Activated CD8-positive, alpha-beta T cell treated with anti-CD3 and anti-CD28 coated beads, Interleukin-2, amount 10 ng/mL, durations not matched to agents 7 days and 5 days (primary cell): ENCODE data around the gene RPH3AL. TPM values are rescaled to one million over a fixed set of nuclear protein-coding genes. Genes with fewer than 3 reads are reported as not detected.
"Not testable (repeated sequence)": the region's sequence is repeated elsewhere in the genome, so short reads cannot be mapped to it uniquely, and the experiment has no call there.

Experiments used
- ATAC-seq: fragments of 150-1000 bp; cut with Tn5 transposase; one replicate; pipeline ENCODE4 v1.10.0; 2021; ENCODE audit warnings: moderate library complexity
- CTCF ChIA-PET: fragments of 350-600 bp; sonication (Branson Sonifier 250); formaldehyde crosslinking; loops from one replicate; lab custom pipeline; 2021; ENCODE audit warnings: antibody characterized with exemption; lab: Charles Lee
- POLR2A ChIA-PET: fragments of 350-600 bp; sonication (Branson Sonifier 250); formaldehyde crosslinking; loops from one replicate; lab custom pipeline; 2021; ENCODE audit warnings: antibody characterized with exemption; lab: Charles Lee
- DNase-seq: peaks from one replicate; pipeline ENCODE4 v3.0.0-alpha.2; 2020
- H3K27ac Mint-ChIP-seq: one replicate; pipeline ENCODE4 v1.8.0; 2021; ENCODE audit warnings: mild to moderate bottlenecking, mixed read lengths
- H3K27me3 Mint-ChIP-seq: one replicate; pipeline ENCODE4 v1.8.0; 2021; ENCODE audit warnings: low read depth, mixed read lengths
- H3K36me3 Mint-ChIP-seq: one replicate; pipeline ENCODE4 v1.8.0; 2021; ENCODE audit warnings: low read depth, mixed read lengths
- H3K4me1 Mint-ChIP-seq: one replicate; pipeline ENCODE4 v1.8.0; 2021; ENCODE audit warnings: low read depth, mixed read lengths
- H3K4me3 Mint-ChIP-seq: one replicate; pipeline ENCODE4 v1.8.0; 2021; ENCODE audit warnings: mild to moderate bottlenecking, mixed read lengths
- H3K9me3 Mint-ChIP-seq: one replicate; pipeline ENCODE4 v1.8.0; 2022; ENCODE audit warnings: mixed read lengths; ENCODE audit not compliant: insufficient read depth
- total RNA-seq, 2 experiments: library from RNA; stranded (reverse); gene quantifications; one replicate each; pipeline ENCODE4 v1.2.3, GENCODE V29; 2021

Gene RPH3AL
- total RNA-seq, 2 experiments from 2014 or later: 2.5 to 3.8 TPM

DNA sequence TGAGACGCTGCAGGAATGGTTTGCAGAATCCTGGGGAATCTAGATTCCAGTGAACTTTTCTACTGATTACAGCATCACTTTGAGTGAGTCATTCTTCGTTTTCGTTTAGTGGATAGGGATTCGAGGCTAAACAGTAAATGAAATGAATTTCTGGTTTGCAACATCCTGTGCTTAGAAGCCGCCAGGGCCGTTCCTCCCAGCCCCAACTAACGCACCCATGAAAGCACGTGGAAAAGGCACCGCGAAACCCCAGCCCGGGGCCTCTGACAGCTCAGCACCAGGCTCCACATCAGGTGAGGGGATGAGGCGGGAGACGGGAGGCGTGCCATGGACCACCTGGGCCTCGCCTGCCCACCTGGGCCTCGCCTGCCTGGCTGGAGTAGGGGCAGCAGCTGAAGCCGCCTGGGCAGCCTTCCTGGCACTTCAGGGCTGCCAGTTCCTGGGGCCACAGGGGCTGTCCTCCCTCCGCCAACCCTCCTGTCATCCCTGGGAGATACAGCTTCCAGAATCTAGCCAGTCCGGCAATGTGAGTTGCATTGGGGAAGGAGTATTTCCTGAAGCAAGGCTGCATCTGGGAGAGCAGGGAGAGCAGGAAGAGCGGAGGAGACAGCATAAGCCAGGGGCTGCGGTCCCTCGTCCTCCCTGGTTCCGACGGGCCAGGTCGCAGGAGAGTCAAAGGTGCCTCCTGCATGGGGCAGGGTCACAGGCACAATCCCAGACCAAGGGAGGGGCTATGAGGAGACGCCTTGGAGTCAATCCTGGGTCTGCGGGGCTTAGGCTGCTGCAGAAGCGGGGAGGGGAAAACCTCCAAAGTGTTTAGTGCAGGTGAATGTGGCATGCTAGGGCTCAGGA, 78.4 kb downstream of the RPH3AL start:
- H3K9me3 Mint-ChIP-seq: no peaks in the 10 kb centered on the region
- no peaks in the 10 kb centered on the region for H3K4me1 Mint-ChIP-seq
- H3K36me3 Mint-ChIP-seq: no peaks in the 10 kb centered on the region
- no peaks in the 10 kb centered on the region for H3K27me3 Mint-ChIP-seq
- DNase-seq (no peak), ATAC-seq (no peak)
- ChIA-PET POLR2A (no interaction called here), CTCF (no interaction called here)
- no peak overlapping the region for H3K27ac Mint-ChIP-seq
- H3K4me3 Mint-ChIP-seq: no peak overlapping the region

DNA sequence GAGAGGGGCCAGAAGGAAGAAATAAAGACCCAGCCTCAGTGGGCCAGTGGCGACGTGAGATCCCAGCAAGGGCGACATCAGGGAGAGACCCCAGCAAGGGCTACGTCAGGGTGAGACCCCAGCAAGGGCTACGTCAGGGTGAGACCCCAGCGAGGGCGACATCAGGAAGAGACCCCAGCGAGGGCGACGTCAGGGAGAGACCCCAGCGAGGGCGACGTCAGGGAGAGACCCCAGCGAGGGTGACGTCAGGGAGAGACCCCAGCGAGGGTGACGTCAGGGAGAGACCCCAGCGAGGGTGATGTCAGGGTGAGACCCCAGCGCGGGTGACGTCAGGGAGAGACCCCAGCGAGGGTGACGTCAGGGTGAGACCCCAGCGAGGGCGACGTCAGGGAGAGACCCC, 79.8 kb downstream of the RPH3AL start:
- DNase-seq, H3K27me3 Mint-ChIP-seq, CTCF ChIA-PET, ATAC-seq, H3K36me3 Mint-ChIP-seq, POLR2A ChIA-PET, H3K4me3 Mint-ChIP-seq, H3K9me3 Mint-ChIP-seq, H3K4me1 Mint-ChIP-seq, H3K27ac Mint-ChIP-seq: not testable (repeated sequence)

DNA sequence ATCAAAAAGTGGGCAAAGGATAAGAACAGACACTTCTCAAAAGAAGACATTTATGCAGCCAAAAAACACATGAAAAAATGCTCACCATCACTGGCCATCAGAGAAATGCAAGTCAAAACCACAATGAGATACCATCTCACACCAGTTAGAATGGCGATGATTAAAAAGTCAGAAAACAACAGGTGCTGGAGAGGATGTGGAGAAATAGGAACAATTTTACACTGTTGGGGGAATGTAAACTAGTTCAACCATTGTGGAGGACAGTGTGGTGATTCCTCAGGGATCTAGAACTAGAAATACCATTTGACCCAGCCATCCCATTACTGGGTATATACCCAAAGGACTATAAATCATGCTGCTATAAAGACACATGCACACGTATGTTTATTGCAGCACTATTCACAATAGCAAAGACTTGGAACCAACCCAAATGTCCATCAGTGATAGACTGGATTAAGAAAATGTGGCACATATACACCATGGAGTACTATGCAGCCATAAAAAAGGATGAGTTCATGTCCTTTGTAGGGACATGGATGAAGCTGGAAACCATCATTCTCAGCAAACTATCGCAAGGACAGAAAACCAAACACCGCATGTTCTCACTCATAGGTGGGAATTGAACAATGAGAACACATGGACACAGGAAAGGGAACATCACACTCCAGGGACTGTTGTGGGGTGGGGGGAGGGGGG, 80.5 kb downstream of the RPH3AL start:
- DNase-seq, H3K9me3 Mint-ChIP-seq, H3K4me1 Mint-ChIP-seq, H3K27ac Mint-ChIP-seq, POLR2A ChIA-PET, CTCF ChIA-PET, H3K4me3 Mint-ChIP-seq, H3K27me3 Mint-ChIP-seq, ATAC-seq, H3K36me3 Mint-ChIP-seq: not testable (repeated sequence)

DNA sequence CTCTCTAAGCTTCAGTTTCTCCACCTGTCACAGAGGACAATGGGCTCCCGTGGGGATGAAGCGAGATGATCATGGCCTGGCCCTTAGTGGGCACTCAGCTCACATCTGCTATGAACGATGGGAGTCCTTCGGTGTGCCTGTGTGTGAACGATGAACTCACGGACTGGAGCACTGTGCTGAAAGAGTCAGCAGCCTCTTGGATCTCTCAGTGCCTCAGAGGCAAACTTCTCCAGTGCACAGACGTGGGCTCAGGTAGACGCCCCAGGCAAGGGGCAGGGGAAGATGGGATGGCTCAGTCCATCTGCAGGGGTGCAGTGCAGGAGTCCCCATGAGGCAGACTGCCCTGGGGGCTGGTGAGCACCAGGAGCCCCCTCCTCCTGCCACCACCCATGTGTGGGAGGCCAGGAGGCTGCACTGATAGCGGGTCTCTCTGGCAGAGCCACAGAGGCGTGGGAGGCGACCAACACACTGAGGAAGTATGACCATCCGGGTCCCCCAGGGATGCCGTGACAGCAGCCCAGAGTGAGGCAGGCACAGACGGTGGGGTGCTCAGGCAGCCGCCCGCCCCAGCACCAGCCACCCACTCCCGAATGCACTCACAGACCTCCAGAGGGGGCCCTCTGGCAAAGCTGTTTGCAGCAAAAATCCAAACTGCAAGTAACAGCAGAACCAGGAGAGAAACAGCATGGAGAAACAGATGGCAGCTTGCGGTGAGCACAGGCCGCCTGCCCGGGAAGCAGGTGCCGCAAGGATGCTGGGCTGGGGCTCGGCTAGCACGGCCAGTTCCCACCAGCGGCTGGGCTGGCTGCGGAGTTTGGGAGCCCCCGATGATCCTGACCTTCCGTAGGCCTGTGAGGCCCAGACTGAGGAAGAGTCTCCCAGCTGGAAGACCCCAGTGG, 82.7 kb downstream of the RPH3AL start:
- H3K27ac Mint-ChIP-seq: no peak overlapping the region
- ATAC-seq (no peak), DNase-seq (no peak)
- ChIA-PET POLR2A (no interaction called here), CTCF (no interaction called here)
- no peaks in the 10 kb centered on the region for H3K9me3 Mint-ChIP-seq
- H3K27me3 Mint-ChIP-seq: no peaks in the 10 kb centered on the region
- H3K4me3 Mint-ChIP-seq: no peak overlapping the region
- H3K4me1 Mint-ChIP-seq: no peaks in the 10 kb centered on the region
- no peaks in the 10 kb centered on the region for H3K36me3 Mint-ChIP-seq

DNA sequence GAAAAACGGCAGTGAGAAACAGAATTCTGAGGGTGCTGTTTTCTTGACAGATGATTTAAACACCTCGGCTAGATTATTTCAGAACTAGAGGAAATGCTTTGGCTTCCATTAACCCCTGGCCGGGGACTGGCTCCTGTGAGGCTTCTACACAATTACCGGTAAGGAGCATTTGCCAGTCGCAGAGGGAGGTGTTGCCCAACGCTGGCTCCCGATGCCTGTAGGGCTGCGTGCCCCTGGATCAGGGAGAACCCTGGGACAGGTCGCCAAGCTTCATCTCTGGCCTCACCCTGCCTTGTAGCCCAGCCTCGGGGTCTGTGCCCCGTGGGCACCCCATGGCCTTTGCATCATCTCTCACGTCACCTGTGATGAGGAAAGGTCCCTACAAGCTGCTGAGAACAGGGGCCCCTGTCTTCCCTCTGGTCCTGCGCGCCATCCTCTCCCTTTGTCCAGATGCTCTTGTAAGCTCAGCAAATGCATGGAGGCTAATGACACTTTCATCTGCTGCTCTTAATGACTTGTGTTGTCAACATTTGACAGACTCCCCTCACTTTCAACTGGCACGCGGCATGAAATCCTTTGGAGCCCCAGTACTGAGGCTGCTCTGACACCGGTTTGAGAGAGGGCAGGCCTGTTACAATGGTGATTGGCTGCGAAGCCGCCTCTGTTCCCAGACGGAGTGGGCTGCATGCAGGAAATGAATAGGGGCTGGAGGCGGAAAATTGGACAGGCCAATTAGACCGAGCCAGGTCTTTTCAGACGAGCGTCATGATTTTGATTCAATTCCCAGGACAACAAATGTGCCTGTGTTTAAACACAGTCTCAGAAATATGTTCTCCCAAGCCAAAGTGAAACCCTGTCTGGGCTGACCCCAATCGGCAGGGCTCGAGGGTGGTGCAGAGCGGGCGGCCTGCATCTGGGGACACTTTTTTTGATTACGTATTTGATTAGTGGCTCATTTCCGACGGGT, 85.6 kb downstream of the RPH3AL start:
- ChIA-PET POLR2A (no interaction called here), CTCF (no interaction called here)
- ATAC-seq (no peak), DNase-seq (no peak)
- no peak overlapping the region for H3K27ac Mint-ChIP-seq
- H3K27me3 Mint-ChIP-seq: no peaks in the 10 kb centered on the region
- H3K4me1 Mint-ChIP-seq: no peaks in the 10 kb centered on the region
- no peak overlapping the region for H3K4me3 Mint-ChIP-seq
- no peaks in the 10 kb centered on the region for H3K9me3 Mint-ChIP-seq
- H3K36me3 Mint-ChIP-seq: no peaks in the 10 kb centered on the region

DNA sequence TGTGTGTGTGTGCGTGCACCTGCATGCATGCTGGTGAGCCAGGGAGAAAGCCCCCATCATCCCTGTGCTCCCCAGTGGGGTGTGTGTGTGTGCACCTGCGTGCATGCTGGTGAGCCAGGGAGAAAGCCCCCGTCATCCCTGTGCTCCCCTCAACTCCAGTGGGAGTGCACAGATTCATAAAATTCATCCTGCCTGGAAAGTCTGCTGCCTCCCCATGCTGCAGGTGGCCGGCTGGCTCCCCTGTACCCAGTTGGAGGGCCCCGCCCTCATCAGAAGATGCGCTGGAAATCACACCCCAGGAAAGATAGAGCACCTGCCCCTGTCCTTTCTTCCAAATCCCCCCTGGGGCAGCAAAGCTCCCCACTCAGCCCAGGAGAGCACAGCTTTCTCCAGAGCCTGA, 86.4 kb downstream of the RPH3AL start:
- H3K4me1 Mint-ChIP-seq: no peaks in the 10 kb centered on the region
- CTCF ChIA-PET: no interaction called here

DNA sequence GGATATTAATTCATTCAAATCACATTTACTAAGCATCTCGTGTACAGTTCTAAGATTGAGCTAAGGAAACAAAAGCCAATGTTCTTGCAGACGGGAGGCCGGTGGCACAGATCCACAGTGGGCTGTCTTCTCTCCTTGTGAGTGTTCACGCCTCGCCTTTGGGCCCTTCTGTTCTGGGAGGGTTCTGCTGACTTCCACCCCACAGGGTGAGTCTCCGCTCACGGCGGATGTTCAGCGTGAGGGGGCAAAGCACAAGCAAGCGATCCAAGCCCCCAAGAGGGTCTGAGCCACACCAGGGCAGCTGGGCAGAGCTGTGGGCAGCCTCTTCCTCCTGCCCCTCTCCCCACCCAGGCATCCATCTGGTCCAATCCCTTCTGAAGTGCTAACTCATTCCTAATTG, 86.9 kb downstream of the RPH3AL start:
- Mint-ChIP-seq H3K36me3 (no peaks in the 10 kb centered on the region), H3K4me1 (no peaks in the 10 kb centered on the region), H3K27ac (no peak overlapping the region), H3K27me3 (no peaks in the 10 kb centered on the region), H3K9me3 (no peaks in the 10 kb centered on the region), H3K4me3 (no peak overlapping the region)
- ATAC-seq (no peak), DNase-seq (no peak)
- ChIA-PET POLR2A (no interaction called here), CTCF (no interaction called here)

More for the DNA sequence above, 86.4 kb downstream of the RPH3AL start:
- no peak for DNase-seq
- H3K27me3 Mint-ChIP-seq: no peaks in the 10 kb centered on the region
- POLR2A ChIA-PET: no interaction called here
- H3K9me3 Mint-ChIP-seq: no peaks in the 10 kb centered on the region
- H3K4me3 Mint-ChIP-seq: no peak overlapping the region
- H3K27ac Mint-ChIP-seq: no peak overlapping the region
- no peak for ATAC-seq
- no peaks in the 10 kb centered on the region for H3K36me3 Mint-ChIP-seq

DNA sequence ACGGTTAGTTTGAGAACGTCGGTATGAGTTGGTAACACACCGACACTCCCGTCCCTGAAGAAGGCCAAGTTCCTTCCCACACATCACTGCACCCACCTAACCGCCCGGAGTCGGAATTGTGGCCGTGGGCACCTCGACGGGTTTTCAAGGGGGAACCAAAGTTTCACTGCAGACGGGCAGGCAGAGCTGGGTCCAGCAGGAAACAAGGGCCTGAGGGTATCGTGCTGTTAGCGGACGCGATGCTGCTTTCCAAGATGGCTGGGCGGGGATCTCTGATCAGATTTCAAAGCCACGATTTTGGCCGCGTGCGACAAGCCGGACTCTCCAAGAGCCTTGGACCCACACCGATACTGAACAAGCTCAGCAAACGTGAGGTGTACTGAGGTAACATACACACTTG, 88.8 kb downstream of the RPH3AL start:
- ChIA-PET CTCF (no interaction called here), POLR2A (no interaction called here)
- Mint-ChIP-seq H3K4me1 (no peaks in the 10 kb centered on the region), H3K4me3 (no peak overlapping the region), H3K27me3 (no peaks in the 10 kb centered on the region), H3K9me3 (no peaks in the 10 kb centered on the region), H3K36me3 (no peaks in the 10 kb centered on the region), H3K27ac (no peak overlapping the region)
- DNase-seq (no peak), ATAC-seq (no peak)

DNA sequence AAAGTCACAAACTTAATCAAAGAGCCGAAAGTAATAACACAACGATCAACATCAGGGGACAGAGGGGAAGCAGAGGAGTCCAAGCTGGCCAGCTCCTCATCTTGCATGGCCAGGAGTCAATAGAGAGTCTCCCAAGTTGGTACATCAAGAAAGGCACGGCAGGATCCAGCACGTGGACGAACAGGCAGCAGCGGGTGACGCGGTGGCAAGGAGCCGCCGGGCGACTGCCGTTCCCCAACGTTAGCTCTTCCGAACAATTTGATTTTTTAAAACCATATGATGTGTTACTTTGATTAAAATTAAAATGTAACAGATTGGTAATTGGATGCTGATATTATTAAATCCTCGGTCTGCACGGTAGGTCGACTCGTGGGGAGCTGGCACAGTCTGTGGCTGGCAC, 89.3 kb downstream of the RPH3AL start:
- no peak for ATAC-seq
- no peak for DNase-seq
- H3K27ac Mint-ChIP-seq: no peak overlapping the region

DNA sequence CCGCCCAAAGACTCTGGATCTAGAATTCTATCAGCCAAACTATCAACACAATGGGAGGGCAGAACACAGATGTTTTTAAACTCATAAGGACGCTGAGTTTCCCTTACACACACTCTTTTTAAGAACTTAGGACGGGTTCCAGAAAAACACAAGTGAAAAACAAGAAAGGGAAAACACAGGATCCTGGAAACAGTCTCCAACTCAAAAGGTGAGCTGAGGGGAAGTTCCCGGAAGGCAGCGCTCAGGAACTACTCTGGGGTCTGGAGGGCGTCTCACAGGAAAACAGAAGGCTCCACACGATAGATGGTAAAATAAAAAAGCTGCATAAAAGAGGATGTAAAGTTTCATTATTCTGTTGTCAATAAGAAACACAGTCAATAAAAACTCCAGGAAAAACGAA, 91.0 kb downstream of the RPH3AL start:
- Mint-ChIP-seq H3K27me3 (peaks cover 3% of the 10 kb centered on the region), H3K4me3 (no peak overlapping the region), H3K27ac (no peak overlapping the region), H3K9me3 (no peaks in the 10 kb centered on the region), H3K4me1 (no peaks in the 10 kb centered on the region), H3K36me3 (no peaks in the 10 kb centered on the region)
- ChIA-PET POLR2A (no interaction called here), CTCF (no interaction called here)
- DNase-seq: no peak
- ATAC-seq: no peak

More for the DNA sequence above, 89.3 kb downstream of the RPH3AL start:
- no peaks in the 10 kb centered on the region for H3K9me3 Mint-ChIP-seq
- H3K4me3 Mint-ChIP-seq: no peak overlapping the region
- H3K36me3 Mint-ChIP-seq: no peaks in the 10 kb centered on the region
- H3K27me3 Mint-ChIP-seq: no peaks in the 10 kb centered on the region
- ChIA-PET CTCF (no interaction called here), POLR2A (no interaction called here)
- H3K4me1 Mint-ChIP-seq: no peaks in the 10 kb centered on the region

DNA sequence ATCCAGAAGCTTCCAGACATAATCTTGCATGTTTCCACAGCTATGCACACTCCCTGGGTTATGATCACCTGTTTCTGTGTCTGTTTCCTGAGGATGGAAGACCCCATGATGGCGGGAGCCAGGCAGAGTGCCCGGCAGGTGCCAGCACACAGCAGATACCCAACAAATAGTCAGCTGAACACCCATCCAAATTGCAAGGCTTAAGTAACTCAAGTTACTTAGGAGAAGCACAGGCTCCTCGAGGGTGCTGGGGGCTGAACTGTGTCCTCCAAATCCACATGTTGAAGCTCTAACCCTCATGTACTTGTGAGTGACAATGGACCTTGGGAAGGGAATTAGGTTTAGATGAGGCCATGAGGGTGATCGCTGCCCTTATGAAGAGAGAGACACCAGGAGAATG, 91.7 kb downstream of the RPH3AL start:
- Mint-ChIP-seq H3K36me3 (no peaks in the 10 kb centered on the region), H3K9me3 (no peaks in the 10 kb centered on the region), H3K4me3 (no peak overlapping the region), H3K27ac (no peak overlapping the region), H3K27me3 (peaks cover 3% of the 10 kb centered on the region), H3K4me1 (no peaks in the 10 kb centered on the region)
- POLR2A ChIA-PET: no interaction called here
- ATAC-seq (no peak), DNase-seq (no peak)
- CTCF ChIA-PET: no interaction called here
